ENCODE data around the gene TFAM. TPM values are rescaled to one million over a fixed set of nuclear protein-coding genes. Genes with fewer than 3 reads are reported as not detected.
A peak's percentile ranks its signal among the peaks of the same experiment; 100 is the strongest.
"Not testable (repeated sequence)": the region's sequence is repeated elsewhere in the genome, so short reads cannot be mapped to it uniquely, and the experiment has no call there.

Gene TFAM
- total RNA-seq, 2 donors from 2014 or later: 9.2 to 26.2 TPM

GRCh38 chr10:58409956-58410610 lies 24.9 kb downstream of the TFAM start:
- TF ChIP-seq CTCF (IDR thresholded peaks at IDR 0.05): no peak
- no peak for DNase-seq (ENCODE audit: low spot score)
- no peaks in the 10 kb centered on the region for H3K36me3 ChIP-seq
- H3K27me3 ChIP-seq (replicated peaks; ENCODE audit: insufficient read depth): no peaks in the 10 kb centered on the region
- no peak for ATAC-seq (ENCODE audit: insufficient number of reproducible peaks, low FRiP score, low read depth)
- no peak overlapping the region for H3K4me3 ChIP-seq
- H3K27ac ChIP-seq: no peak overlapping the region
- H3K4me1 ChIP-seq (ENCODE audit: control insufficient read depth in 1 of 2, low read depth in 2 of 2): no peaks in the 10 kb centered on the region
- H3K9me3 ChIP-seq: no peaks in the 10 kb centered on the region

GRCh38 chr10:58412502-58412961 lies 27.3 kb downstream of the TFAM start:
- Histone ChIP-seq H3K4me1 (ENCODE audit: control insufficient read depth in 1 of 2, low read depth in 2 of 2) (no peaks in the 10 kb centered on the region), H3K27me3 (replicated peaks; ENCODE audit: insufficient read depth) (no peaks in the 10 kb centered on the region), H3K27ac (no peak overlapping the region), H3K9me3 (no peaks in the 10 kb centered on the region), H3K36me3 (no peaks in the 10 kb centered on the region), H3K4me3 (no peak overlapping the region)
- DNase-seq (ENCODE audit: low spot score): no peak
- ATAC-seq (ENCODE audit: insufficient number of reproducible peaks, low FRiP score, low read depth): no peak
- TF ChIP-seq CTCF (IDR thresholded peaks at IDR 0.05): no peak

- H3K4me3 ChIP-seq: peak overlapping the region; percentile 46
- ATAC-seq (ENCODE audit: insufficient number of reproducible peaks, low FRiP score, low read depth): no peak
These were observed 29.2 kb downstream of the TFAM start for GRCh38 chr10:58414270-58415041.

GRCh38 chr10:58415757-58416156 lies 30.5 kb downstream of the TFAM start:
- H3K27me3 ChIP-seq (replicated peaks; ENCODE audit: insufficient read depth): no peaks in the 10 kb centered on the region
- H3K9me3 ChIP-seq: no peaks in the 10 kb centered on the region
- no peak for TF ChIP-seq CTCF (IDR thresholded peaks at IDR 0.05)
- ATAC-seq (ENCODE audit: insufficient number of reproducible peaks, low FRiP score, low read depth) (no peak), DNase-seq (ENCODE audit: low spot score) (no peak)
- H3K4me3 ChIP-seq: no peak overlapping the region
- no peaks in the 10 kb centered on the region for H3K4me1 ChIP-seq (ENCODE audit: control insufficient read depth in 1 of 2, low read depth in 2 of 2)
- no peaks in the 10 kb centered on the region for H3K36me3 ChIP-seq
- H3K27ac ChIP-seq: no peak overlapping the region

More at GRCh38 chr10:58414270-58415041, 29.2 kb downstream of the TFAM start:
- DNase-seq (ENCODE audit: low spot score): no peak
- TF ChIP-seq CTCF (IDR thresholded peaks at IDR 0.05): peak; percentile 40
- H3K36me3 ChIP-seq: no peaks in the 10 kb centered on the region
- H3K4me1 ChIP-seq (ENCODE audit: control insufficient read depth in 1 of 2, low read depth in 2 of 2): no peaks in the 10 kb centered on the region
- no peaks in the 10 kb centered on the region for H3K9me3 ChIP-seq
- no peaks in the 10 kb centered on the region for H3K27me3 ChIP-seq (replicated peaks; ENCODE audit: insufficient read depth)
- H3K27ac ChIP-seq: no peak overlapping the region

- ATAC-seq (ENCODE audit: insufficient number of reproducible peaks, low FRiP score, low read depth); H3K27ac ChIP-seq; H3K4me3 ChIP-seq; H3K9me3 ChIP-seq; H3K36me3 ChIP-seq; H3K4me1 ChIP-seq (ENCODE audit: control insufficient read depth in 1 of 2, low read depth in 2 of 2); H3K27me3 ChIP-seq (replicated peaks; ENCODE audit: insufficient read depth); DNase-seq (ENCODE audit: low spot score): not testable (repeated sequence)
These were observed 32.7 kb downstream of the TFAM start for GRCh38 chr10:58417902-58418301.

Data from thoracic aorta (tissue), 2 donors.